GM10266 (cell line): ENCODE results near the gene LMO3.

ENCODE experiments used
- DNase-seq: peaks from one replicate; pipeline ENCODE4 v3.0.0; 2012; ENCODE audit errors: extremely low spot score
- CTCF ChIP-seq: IDR thresholded peaks from 2 replicates; pipeline ENCODE4 v1.5.1; 2012; ENCODE audit warnings: mild to moderate bottlenecking, low read depth; ENCODE audit not compliant: control insufficient read depth, insufficient read depth; ENCODE audit errors: missing control alignments

The LMO3 gene

GRCh38 chr12:16606117-16606200 is at the start of gene LMO3:
LMO3 (minus strand) TSS chr12:16606162; CDS start chr12:16600860, 5,302 bp downstream.
- DNase-seq: no peak
- no peak for TF ChIP-seq CTCF

- no peak for TF ChIP-seq CTCF
- peak; percentile 16 for DNase-seq
Measured at GRCh38 chr12:16636435-16637055, 30.6 kb upstream of the LMO3 start.

GRCh38 chr12:16634786-16635185 is 28.8 kb upstream of the LMO3 start:
- TF ChIP-seq CTCF: no peak
- DNase-seq: no peak

GRCh38 chr12:16626991-16627390 is 21.0 kb upstream of the LMO3 start:
- DNase-seq: no peak
- TF ChIP-seq CTCF: no peak

GRCh38 chr12:16622338-16622737 is 16.4 kb upstream of the LMO3 start:
- peak; percentile 38 for TF ChIP-seq CTCF
- DNase-seq: no peak

GRCh38 chr12:16619537-16619936 is 13.6 kb upstream of the LMO3 start:
- no peak for DNase-seq
- no peak for TF ChIP-seq CTCF

- TF ChIP-seq CTCF: no peak
- DNase-seq: no peak
Measured at GRCh38 chr12:16618256-16618655, 12.3 kb upstream of the LMO3 start.
